Left lung (tissue), 10 donors: ENCODE results near the gene CES5A. TPM values are rescaled to one million over a fixed set of nuclear protein-coding genes. Genes with fewer than 3 reads are reported as not detected.
"Not testable (repeated sequence)": the region's sequence is repeated elsewhere in the genome, so short reads cannot be mapped to it uniquely, and the experiment has no call there.

Experiments used
- ATAC-seq: fragments of 200-7000 bp; cut with Tn5 transposase; one replicate; pipeline ENCODE4 v1.9.1; 2020; ENCODE audit warnings: moderate library complexity
- DNase-seq, 4 donors: peaks; one replicate each; pipeline ENCODE4 v3.0.0-alpha.2; 2013 to 2020
- H3K27ac ChIP-seq, 2 donors: fragments of 200-600 bp; sonication (generic) in 1 of 2; one replicate each; pipeline versions ENCODE4 v1.5.0 to v1.8.0; 2020 to 2021
- H3K27me3 ChIP-seq, 2 donors: fragments of 200-600 bp; sonication (generic) in 1 of 2; one replicate each; pipeline versions ENCODE4 v1.5.0 to v1.8.0; 2020 to 2021
- H3K36me3 ChIP-seq, 2 donors: fragments of 200-600 bp; sonication (generic) in 1 of 2; one replicate each; pipeline versions ENCODE4 v1.5.0 to v1.8.0; 2020 to 2021
- H3K4me1 ChIP-seq, 2 donors: fragments of 200-600 bp; one replicate each; pipeline ENCODE4 v1.8.0; 2021
- H3K4me3 ChIP-seq, 2 donors: fragments of 200-600 bp; sonication (generic) in 1 of 2; one replicate each; pipeline versions ENCODE4 v1.5.0 to v1.8.0; 2020 to 2021; ENCODE audit warnings: mild to moderate bottlenecking in 1 of 2
- H3K9me3 ChIP-seq, 2 donors: fragments of 200-600 bp; sonication (generic) in 1 of 2; one replicate each; pipeline versions ENCODE4 v1.5.0 to v1.8.0; 2020 to 2021
- intact Hi-C, 2 donors: fragments of 100-400 bp; cut with DNase I; formaldehyde crosslinking; loops; one replicate each; pipeline versions ENCODE4 v1.11.2 to v1.14.2; 2022
- polyA plus RNA-seq, 6 donors: library from polyadenylated mRNA; unstranded; fragments of 120-200 nt; gene quantifications; one replicate each; pipeline ENCODE4 v1.2.1, GENCODE V29; 2013; ENCODE audit not compliant: insufficient read length in 6 of 6
- total RNA-seq, 2 donors: library from RNA; stranded (reverse); fragmentation: NEBNext Ultra II Directional; extraction: Animal tissue kit (Norgen Biotek cat#: 25700); gene quantifications; one replicate each; pipeline ENCODE4 v1.2.1, GENCODE V29; 2021
- TF ChIP-seq, protein P1 (sequence below), 2 donors: fragments of 200-600 bp; sonication (generic) in 1 of 2; IDR thresholded peaks; one replicate each; pipeline versions ENCODE4 v1.5.0 to v1.8.0; 2021; ENCODE audit warnings: antibody characterized with exemption in 2 of 2
- donor health status: DM: no; HTN: yes; CAD: no.
- donor health status: DM: no; HTN: no; CAD: no.

Gene CES5A
- total and polyA plus RNA-seq, 8 donors: 0.20 TPM; not detected in 7

DNA sequence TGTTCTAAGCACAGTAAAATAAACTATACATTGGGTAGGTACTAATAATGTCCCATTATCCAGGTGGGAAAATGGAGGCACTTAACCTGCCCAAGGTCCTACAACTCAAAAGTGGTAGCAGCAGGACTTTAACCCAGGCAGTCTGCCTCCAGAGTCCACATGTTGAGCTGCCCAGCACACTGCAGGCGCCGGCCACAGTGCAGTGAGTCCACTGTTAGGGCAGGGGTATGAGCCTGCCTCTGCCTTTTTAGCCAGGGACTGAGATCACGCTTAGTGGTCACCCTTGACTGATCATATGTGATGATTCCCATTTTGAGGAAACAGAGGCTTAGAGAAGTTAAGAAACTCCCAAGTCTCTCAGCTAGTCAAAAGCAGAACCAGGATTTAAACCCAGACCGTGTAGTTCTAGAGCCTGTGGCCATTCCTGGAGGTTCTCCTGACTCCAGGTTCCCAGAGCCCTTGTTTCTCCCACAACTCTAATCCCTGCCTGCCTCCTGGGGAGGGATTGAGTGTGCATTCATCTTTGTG, 50.6 kb downstream of the CES5A start:
- intact Hi-C loops: no loop called here
- DNase-seq (no peak), ATAC-seq (no peak)
- H3K27me3 ChIP-seq: no peaks in the 10 kb centered on the region
- no peak overlapping the region for H3K4me3 ChIP-seq
- H3K4me1 ChIP-seq: no peaks in the 10 kb centered on the region
- no peaks in the 10 kb centered on the region for H3K36me3 ChIP-seq
- H3K9me3 ChIP-seq: no peaks in the 10 kb centered on the region
- TF ChIP-seq, protein P1, sequence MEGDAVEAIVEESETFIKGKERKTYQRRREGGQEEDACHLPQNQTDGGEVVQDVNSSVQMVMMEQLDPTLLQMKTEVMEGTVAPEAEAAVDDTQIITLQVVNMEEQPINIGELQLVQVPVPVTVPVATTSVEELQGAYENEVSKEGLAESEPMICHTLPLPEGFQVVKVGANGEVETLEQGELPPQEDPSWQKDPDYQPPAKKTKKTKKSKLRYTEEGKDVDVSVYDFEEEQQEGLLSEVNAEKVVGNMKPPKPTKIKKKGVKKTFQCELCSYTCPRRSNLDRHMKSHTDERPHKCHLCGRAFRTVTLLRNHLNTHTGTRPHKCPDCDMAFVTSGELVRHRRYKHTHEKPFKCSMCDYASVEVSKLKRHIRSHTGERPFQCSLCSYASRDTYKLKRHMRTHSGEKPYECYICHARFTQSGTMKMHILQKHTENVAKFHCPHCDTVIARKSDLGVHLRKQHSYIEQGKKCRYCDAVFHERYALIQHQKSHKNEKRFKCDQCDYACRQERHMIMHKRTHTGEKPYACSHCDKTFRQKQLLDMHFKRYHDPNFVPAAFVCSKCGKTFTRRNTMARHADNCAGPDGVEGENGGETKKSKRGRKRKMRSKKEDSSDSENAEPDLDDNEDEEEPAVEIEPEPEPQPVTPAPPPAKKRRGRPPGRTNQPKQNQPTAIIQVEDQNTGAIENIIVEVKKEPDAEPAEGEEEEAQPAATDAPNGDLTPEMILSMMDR (IDR thresholded peaks at IDR 0.05): no peak
- no peak overlapping the region for H3K27ac ChIP-seq

DNA sequence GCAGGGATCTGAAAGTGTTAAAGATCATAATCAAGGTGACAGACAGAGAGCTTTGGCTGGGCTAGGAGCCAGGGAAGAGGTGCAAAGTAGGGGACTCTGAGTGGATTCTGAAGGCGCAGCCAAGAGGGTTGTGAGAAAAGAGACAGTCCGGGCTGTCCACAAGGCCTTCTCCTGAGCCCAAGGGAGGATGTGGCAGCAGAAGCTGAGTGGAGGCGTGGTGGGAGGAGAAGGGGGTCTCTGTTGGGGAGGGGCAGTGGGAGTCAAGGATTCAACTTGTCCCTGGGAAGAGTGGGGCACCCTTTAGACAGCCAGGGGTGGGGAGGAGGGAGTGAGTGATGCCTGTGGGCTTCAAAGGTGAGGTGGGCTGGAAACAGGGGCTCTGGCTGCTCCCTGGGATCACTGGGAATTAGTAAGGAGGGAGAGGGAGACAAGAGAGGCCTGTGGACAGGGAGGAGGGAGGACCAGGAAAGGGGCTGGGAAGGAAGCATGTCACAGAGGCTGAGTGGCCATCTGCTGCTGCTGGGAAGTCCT, 52.8 kb downstream of the CES5A start:
- TF ChIP-seq, protein P1 (IDR thresholded peaks at IDR 0.05): no peak
- Histone ChIP-seq H3K27ac (no peak overlapping the region), H3K4me1 (no peaks in the 10 kb centered on the region), H3K9me3 (no peaks in the 10 kb centered on the region), H3K27me3 (no peaks in the 10 kb centered on the region), H3K4me3 (no peak overlapping the region), H3K36me3 (no peaks in the 10 kb centered on the region)
- intact Hi-C loops: no loop called here
- ATAC-seq: no peak
- DNase-seq: no peak

DNA sequence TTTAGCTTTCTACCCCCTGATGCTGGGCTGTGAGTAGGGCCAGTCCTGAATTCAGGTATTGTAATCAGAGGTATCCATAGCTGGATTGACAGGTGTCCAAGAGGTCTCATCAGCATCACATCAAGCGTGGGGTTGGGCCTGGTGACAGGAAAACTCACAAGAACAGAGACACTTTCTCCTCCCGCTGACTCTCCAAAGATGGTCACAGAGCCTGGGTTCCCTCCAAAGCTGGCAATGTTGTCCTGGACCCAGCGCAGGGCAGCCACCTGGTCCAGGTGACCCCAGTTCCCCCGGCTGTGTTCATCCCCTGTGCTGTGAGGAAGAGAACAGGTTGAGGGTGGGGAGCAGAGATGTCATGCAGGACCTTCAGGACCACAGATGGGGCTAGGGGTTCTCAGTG, 54.0 kb downstream of the CES5A start:
- Histone ChIP-seq H3K9me3 (no peaks in the 10 kb centered on the region), H3K36me3 (no peaks in the 10 kb centered on the region), H3K4me1 (no peaks in the 10 kb centered on the region), H3K4me3 (no peak overlapping the region), H3K27ac (no peak overlapping the region), H3K27me3 (no peaks in the 10 kb centered on the region)
- DNase-seq: no peak
- ATAC-seq: no peak
- TF ChIP-seq, protein P1 (IDR thresholded peaks at IDR 0.05): no peak
- intact Hi-C loops: no loop called here

DNA sequence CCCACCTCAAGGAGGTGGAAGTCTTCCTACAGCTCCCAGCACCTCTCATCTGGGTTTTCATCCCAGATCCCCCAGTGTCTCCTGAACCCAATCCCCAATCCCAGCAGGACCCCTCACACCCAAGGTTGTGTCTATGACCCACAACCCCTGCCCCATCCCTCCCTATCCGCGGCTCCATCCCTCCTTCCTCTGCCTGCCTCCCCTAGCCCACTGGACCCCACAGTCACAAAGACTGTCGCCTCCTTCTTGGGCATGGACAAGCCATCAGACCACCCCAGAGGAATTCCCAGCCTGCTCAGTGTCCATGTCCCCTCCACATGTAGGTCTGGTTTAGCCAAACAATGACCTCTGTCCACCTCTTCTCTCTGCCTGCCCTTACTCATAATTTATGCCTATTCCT, 54.6 kb downstream of the CES5A start:
- intact Hi-C loops: no loop called here
- ATAC-seq (no peak), DNase-seq (no peak)
- H3K36me3 ChIP-seq: no peaks in the 10 kb centered on the region
- H3K4me1 ChIP-seq: no peaks in the 10 kb centered on the region
- H3K9me3 ChIP-seq: no peaks in the 10 kb centered on the region
- TF ChIP-seq, protein P1 (IDR thresholded peaks at IDR 0.05): no peak
- H3K27ac ChIP-seq: no peak overlapping the region
- H3K4me3 ChIP-seq: no peak overlapping the region
- H3K27me3 ChIP-seq: no peaks in the 10 kb centered on the region

DNA sequence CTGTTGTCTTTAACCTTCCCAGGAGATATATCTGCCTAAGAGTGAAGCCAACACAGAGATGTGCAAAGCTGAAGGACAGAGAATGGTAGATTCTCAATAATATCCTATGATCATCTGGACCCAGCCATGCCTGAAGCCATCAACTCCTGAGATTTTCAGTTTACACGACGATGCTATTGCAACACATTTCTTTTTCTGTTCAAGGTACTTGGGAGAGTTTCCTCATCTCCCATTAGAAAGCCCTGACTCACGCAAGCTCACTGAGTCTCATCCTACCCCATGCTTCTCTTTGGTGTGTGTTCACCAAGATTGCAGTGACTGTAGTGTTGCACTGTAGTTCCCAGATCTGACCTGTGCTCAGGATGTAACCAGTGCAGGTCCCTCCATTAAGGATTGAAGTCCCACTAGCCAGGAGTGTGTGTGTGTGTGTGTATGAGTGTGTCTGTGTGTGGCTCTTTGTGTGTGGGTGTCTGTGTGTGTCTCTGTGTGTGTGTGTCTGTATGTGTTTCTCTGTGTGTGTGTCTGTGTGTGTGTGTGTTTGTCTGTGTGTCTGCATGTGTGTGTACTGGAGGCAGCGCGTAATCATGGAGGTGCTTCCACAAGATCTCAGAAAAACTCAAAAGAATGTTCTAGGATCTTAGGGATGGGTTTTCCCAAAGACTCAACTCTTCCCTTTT, 57.8 kb downstream of the CES5A start:
- Histone ChIP-seq H3K9me3 (no peaks in the 10 kb centered on the region), H3K4me3 (no peak overlapping the region), H3K27me3 (peaks cover 0 to 4% of the 10 kb centered on the region in 2 donors), H3K27ac (no peak overlapping the region), H3K4me1 (no peaks in the 10 kb centered on the region), H3K36me3 (no peaks in the 10 kb centered on the region)
- DNase-seq (no peak), ATAC-seq (no peak)
- intact Hi-C loops: no loop called here
- TF ChIP-seq, protein P1 (IDR thresholded peaks at IDR 0.05): no peak

DNA sequence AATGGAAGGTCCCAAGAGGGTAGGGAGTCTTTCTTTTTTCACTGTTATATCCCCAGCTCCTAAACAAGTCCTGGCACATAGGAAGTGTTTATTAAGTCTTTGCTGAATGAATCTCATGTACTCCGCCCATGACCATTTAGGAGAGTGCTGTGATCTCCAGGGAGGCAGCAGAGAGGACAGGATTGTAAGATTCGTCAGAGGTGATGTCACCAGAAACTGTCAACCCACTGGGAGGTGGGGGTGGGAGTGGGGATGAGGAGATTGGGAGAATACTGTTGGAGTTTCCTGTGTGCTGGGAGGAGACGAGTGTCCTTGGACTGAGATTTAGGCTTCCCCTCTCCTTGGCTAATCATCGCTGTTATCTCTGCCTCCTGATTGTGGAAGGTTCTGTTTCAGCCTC, 59.0 kb downstream of the CES5A start:
- H3K4me1 ChIP-seq, H3K4me3 ChIP-seq, DNase-seq, H3K27me3 ChIP-seq, H3K36me3 ChIP-seq, ATAC-seq, H3K27ac ChIP-seq, H3K9me3 ChIP-seq, intact Hi-C loops: not testable (repeated sequence)
